CD4-positive, alpha-beta T cell (primary cell): ENCODE measurements around the gene DDX24. TPM values are rescaled to one million over a fixed set of nuclear protein-coding genes. Genes with fewer than 3 reads are reported as not detected.

ENCODE experiments used
- ATAC-seq: fragments of 200-7000 bp; cut with Tn5 transposase; one replicate; pipeline ENCODE4 v1.10.0; 2022; ENCODE audit warnings: mild to moderate bottlenecking; ENCODE audit not compliant: poor library complexity
- CTCF ChIA-PET: fragments of 350-600 bp; sonication (Branson Sonifier 250); formaldehyde crosslinking; loops from one replicate; lab custom pipeline; 2021; ENCODE audit warnings: antibody characterized with exemption, inconsistent platforms; lab: Charles Lee
- POLR2A ChIA-PET: fragments of 350-600 bp; sonication (Branson Sonifier 250); formaldehyde crosslinking; loops from one replicate; lab custom pipeline; 2021; ENCODE audit warnings: antibody characterized with exemption, inconsistent platforms; lab: Charles Lee
- DNase-seq, 14 experiments: peaks; one replicate each; pipeline ENCODE4 v3.0.0-alpha.2; 2013 to 2020; ENCODE audit warnings: mixed read lengths in 2 of 14
- H3K27ac ChIP-seq, 2 donors: one replicate each; pipeline versions ENCODE4 v1.5.1 to v1.7.0; 2013; ENCODE audit warnings: low read length in 2 of 2, low read depth in 1 of 2, mild to moderate bottlenecking in 1 of 2
- H3K27me3 ChIP-seq, 2 experiments: 1 replicate in 1 of 2; 2 replicates in 1 of 2; pipeline versions ENCODE4 v1.6.1 to v1.7.0; 2013; ENCODE audit warnings: low read length in 2 of 2, control low read depth in 1 of 2, mild to moderate bottlenecking in 1 of 2, moderate library complexity in 1 of 2; ENCODE audit not compliant: insufficient read depth in 2 of 2, control insufficient read depth in 1 of 2
- H3K36me3 ChIP-seq: one replicate; pipeline ENCODE4 v1.6.1; 2013; ENCODE audit warnings: low read length, control low read depth; ENCODE audit not compliant: insufficient read depth
- H3K4me1 ChIP-seq: one replicate; pipeline ENCODE4 v1.6.1; 2013; ENCODE audit warnings: low read length, control low read depth; ENCODE audit not compliant: insufficient read depth
- H3K4me3 ChIP-seq: one replicate; pipeline ENCODE4 v1.5.1; 2013; ENCODE audit warnings: mild to moderate bottlenecking, low read length, moderate library complexity
- H3K9me3 ChIP-seq, 2 experiments: 1 replicate in 1 of 2; 2 replicates in 1 of 2; pipeline versions ENCODE4 v1.6.1 to v1.7.0; 2013; ENCODE audit warnings: low read length in 2 of 2, mild to moderate bottlenecking in 2 of 2, control low read depth in 1 of 2, moderate library complexity in 1 of 2; ENCODE audit not compliant: control insufficient read depth in 1 of 2, insufficient read depth in 1 of 2
- H3K27ac Mint-ChIP-seq: one replicate; pipeline ENCODE4 v1.8.0; 2020; ENCODE audit warnings: mixed read lengths
- H3K27me3 Mint-ChIP-seq: one replicate; pipeline ENCODE4 v1.8.0; 2021; ENCODE audit warnings: mixed read lengths
- H3K36me3 Mint-ChIP-seq: one replicate; pipeline ENCODE4 v1.8.0; 2021; ENCODE audit warnings: low read depth, mixed read lengths
- H3K4me1 Mint-ChIP-seq: one replicate; pipeline ENCODE4 v1.8.0; 2021; ENCODE audit warnings: low read depth, mixed read lengths
- H3K4me3 Mint-ChIP-seq: one replicate; pipeline ENCODE4 v1.8.0; 2020; ENCODE audit warnings: mild to moderate bottlenecking, mixed read lengths
- H3K9me3 Mint-ChIP-seq: one replicate; pipeline ENCODE4 v1.8.0; 2020; ENCODE audit warnings: mixed read lengths
- CTCF ChIP-seq: fragments of 200-600 bp; IDR thresholded peaks from one replicate; pipeline ENCODE4 v1.8.0; 2022; ENCODE audit warnings: antibody characterized with exemption, mild to moderate bottlenecking
- intact Hi-C, 2 experiments: fragments of 100-400 bp; cut with DNase I in 1 of 2; cut with micrococcal nuclease in 1 of 2; formaldehyde crosslinking; loops; one replicate each; pipeline versions ENCODE4 v1.15.1 to v1.9.0; 2023 to 2025; cut with DNase I, micrococcal nuclease
- total RNA-seq, 174 experiments: library from RNA in 2 of 174; stranded (reverse) in 2 of 174; gene quantifications; one replicate each; pipeline ENCODE4 v1.2.3 and lab custom pipeline; 2021 to 2026

DDX24 gene
- total RNA-seq, 2 experiments from 2014 or later: 678 to 711 TPM

GRCh38 chr14:94093418-94093817 lies 12.4 kb upstream of the DDX24 start:
- CTCF ChIA-PET: no interaction called here

GRCh38 chr14:94089479-94089878 lies 8.5 kb upstream of the DDX24 start:
- POLR2A ChIA-PET: no interaction called here
- no peak for ATAC-seq
- DNase-seq: no peak
- intact Hi-C loops: loop anchor here in 1 of 2 experiments (10.0 kb wide), 1 partner anchor 975 kb away; the partner anchor contains the start of gene ITPK1
- CTCF ChIA-PET: interaction anchor here (1.2 kb wide), 1 partner anchor 53 kb away, joined by 3 read pairs; no protein-coding TSS in a partner anchor
- H3K27ac Mint-ChIP-seq: no peak overlapping the region
- no peaks in the 10 kb centered on the region for H3K36me3 Mint-ChIP-seq
- H3K27me3 Mint-ChIP-seq: no peaks in the 10 kb centered on the region
- Histone ChIP-seq H3K27ac (no peak overlapping the region), H3K27me3 (no peaks in the 10 kb centered on the region), H3K4me1 (no peaks in the 10 kb centered on the region), H3K4me3 (no peak overlapping the region), H3K36me3 (no peaks in the 10 kb centered on the region), H3K9me3 (no peaks in the 10 kb centered on the region)
- TF ChIP-seq CTCF: no peak
- H3K9me3 Mint-ChIP-seq: no peaks in the 10 kb centered on the region
- H3K4me3 Mint-ChIP-seq: no peak overlapping the region
- H3K4me1 Mint-ChIP-seq: no peaks in the 10 kb centered on the region

More at GRCh38 chr14:94093418-94093817, 12.4 kb upstream of the DDX24 start:
- H3K36me3 ChIP-seq: no peaks in the 10 kb centered on the region
- Mint-ChIP-seq H3K27me3 (no peaks in the 10 kb centered on the region), H3K27ac (no peak overlapping the region), H3K9me3 (no peaks in the 10 kb centered on the region), H3K4me3 (no peak overlapping the region), H3K4me1 (no peaks in the 10 kb centered on the region), H3K36me3 (no peaks in the 10 kb centered on the region)
- H3K4me1 ChIP-seq: no peaks in the 10 kb centered on the region
- no peak overlapping the region for H3K27ac ChIP-seq
- ATAC-seq (no peak), DNase-seq (no peak)
- no peak for TF ChIP-seq CTCF
- H3K9me3 ChIP-seq: no peaks in the 10 kb centered on the region
- POLR2A ChIA-PET: no interaction called here
- intact Hi-C loops: no loop called here
- H3K27me3 ChIP-seq: no peaks in the 10 kb centered on the region
- no peak overlapping the region for H3K4me3 ChIP-seq

GRCh38 chr14:94088516-94088915 lies 7.5 kb upstream of the DDX24 start:
- Histone ChIP-seq H3K4me1 (no peaks in the 10 kb centered on the region), H3K9me3 (no peaks in the 10 kb centered on the region), H3K36me3 (no peaks in the 10 kb centered on the region), H3K4me3 (no peak overlapping the region), H3K27me3 (no peaks in the 10 kb centered on the region), H3K27ac (no peak overlapping the region)
- H3K36me3 Mint-ChIP-seq: no peaks in the 10 kb centered on the region
- ChIA-PET POLR2A (no interaction called here), CTCF (no interaction called here)
- no peaks in the 10 kb centered on the region for H3K9me3 Mint-ChIP-seq
- no peaks in the 10 kb centered on the region for H3K27me3 Mint-ChIP-seq
- no peak for DNase-seq
- no peak overlapping the region for H3K4me3 Mint-ChIP-seq
- H3K27ac Mint-ChIP-seq: no peak overlapping the region
- TF ChIP-seq CTCF: no peak
- ATAC-seq: no peak
- H3K4me1 Mint-ChIP-seq: no peaks in the 10 kb centered on the region
- intact Hi-C loops: loop anchor here in 1 of 2 experiments (10.0 kb wide), 1 partner anchor 974 kb away; the partner anchor contains the start of gene ITPK1
